Measurements from ENCODE around the gene TNFRSF13B. TPM values are rescaled to one million over a fixed set of nuclear protein-coding genes. Genes with fewer than 3 reads are reported as not detected.

TNFRSF13B gene
- polyA plus RNA-seq, 1 of the 3 experiments (the other 2 are of a cell fraction) = not detected

DNA sequence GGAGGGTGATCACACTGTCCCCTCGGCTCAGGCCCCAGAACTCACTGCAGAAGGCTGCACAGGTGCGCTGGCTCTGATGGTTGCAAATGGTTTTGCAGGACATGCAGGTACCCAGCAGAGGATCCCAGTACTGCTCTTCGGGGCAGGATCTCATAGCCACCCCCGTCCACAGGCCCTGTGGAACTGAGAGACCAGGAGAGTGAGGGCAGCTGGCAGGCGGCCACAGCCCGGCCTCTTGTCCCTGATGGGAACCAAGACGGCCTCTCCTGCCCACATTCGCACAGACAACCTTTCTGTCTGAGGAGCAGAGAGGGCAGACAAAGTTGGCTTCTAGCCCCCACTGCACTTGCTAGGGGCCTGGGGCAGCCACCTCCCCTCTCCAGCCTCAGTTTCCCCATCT is 19.5 kb downstream of the TNFRSF13B start:
- Histone ChIP-seq H2AFZ (ENCODE audit: low read depth) (no peak overlapping the region), H3K27ac (ENCODE audit: low read depth in 2 of 2, low read length in 1 of 2) (no peak overlapping the region)
- POLR2A ChIA-PET = no interaction called here

DNA sequence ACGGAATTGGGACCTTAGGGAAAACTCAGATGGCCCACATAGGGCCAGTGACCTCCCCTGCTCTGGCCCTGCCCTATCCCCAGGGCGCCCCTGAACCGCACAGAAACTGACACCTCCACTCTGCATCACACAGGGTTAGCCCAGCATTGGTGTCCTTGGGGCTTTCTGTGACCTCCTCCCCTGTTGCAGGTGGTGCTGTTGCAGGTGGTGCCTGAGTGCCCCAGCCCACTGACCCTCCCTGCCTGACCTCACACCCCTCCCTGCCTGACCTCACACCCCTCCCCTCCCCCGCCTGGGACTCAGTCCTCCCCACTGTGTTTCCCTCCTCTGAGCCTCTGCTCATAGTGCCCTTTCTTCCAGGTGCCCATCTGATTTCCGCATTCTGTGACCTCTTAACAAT is 21.4 kb downstream of the TNFRSF13B start:
- Histone ChIP-seq H3K9ac (no peak overlapping the region), H3K9me2 (no peaks in the 10 kb centered on the region), H4K20me1 (ENCODE audit: insufficient read depth) (no peaks in the 10 kb centered on the region), H3K27me3 (ENCODE audit: insufficient read depth) (peaks cover 9% of the 10 kb centered on the region), H3K36me3 (replicated peaks in 1 of 2; ENCODE audit: control insufficient read depth in 1 of 2, insufficient read depth in 2 of 2, low read length in 1 of 2) (no peaks in the 10 kb centered on the region), H3K4me1 (ENCODE audit: control insufficient read depth in 1 of 2, insufficient read depth in 2 of 2, low read depth in 1 of 2, low read length in 1 of 2) (no peaks in the 10 kb centered on the region; a peak in 1 of 4 replicates), H3K4me2 (no peak overlapping the region), H3K9me3 (no peaks in the 10 kb centered on the region), H3F3A (replicated peaks; ENCODE audit: insufficient read depth) (no peaks in the 10 kb centered on the region), H3K27ac (ENCODE audit: low read depth in 2 of 2, low read length in 1 of 2) (no peak overlapping the region), H3K79me2 (ENCODE audit: insufficient read depth) (no peaks in the 10 kb centered on the region), H2AFZ (ENCODE audit: low read depth) (no peak overlapping the region), H3K4me3 (ENCODE audit: low read depth in 2 of 2, low read length in 1 of 2) (no peak overlapping the region)
- ChIA-PET POLR2A (no interaction called here), CTCF (no interaction called here)
- DNase-seq = no peak
- WGBS (ENCODE audit: low lambda C conversion rate) = 16% methylated on average over 5 of the region's 5 CpGs
- TF ChIP-seq JUND (IDR thresholded peaks at IDR 0.05) = no peak
- TF ChIP-seq USF2 (IDR thresholded peaks at IDR 0.05; ENCODE audit: borderline replicate concordance, low read depth, low read length) = no peak
- TF ChIP-seq ELF1 (IDR thresholded peaks at IDR 0.05) = no peak
- TF ChIP-seq RXRA (IDR thresholded peaks at IDR 0.05; ENCODE audit: borderline replicate concordance, low read depth) = no peak
- TF ChIP-seq, protein P1, sequence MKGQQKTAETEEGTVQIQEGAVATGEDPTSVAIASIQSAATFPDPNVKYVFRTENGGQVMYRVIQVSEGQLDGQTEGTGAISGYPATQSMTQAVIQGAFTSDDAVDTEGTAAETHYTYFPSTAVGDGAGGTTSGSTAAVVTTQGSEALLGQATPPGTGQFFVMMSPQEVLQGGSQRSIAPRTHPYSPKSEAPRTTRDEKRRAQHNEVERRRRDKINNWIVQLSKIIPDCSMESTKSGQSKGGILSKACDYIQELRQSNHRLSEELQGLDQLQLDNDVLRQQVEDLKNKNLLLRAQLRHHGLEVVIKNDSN (IDR thresholded peaks at IDR 0.05; ENCODE audit: borderline replicate concordance, low read depth) = no peak
- no peak for TF ChIP-seq FOSL2 (IDR thresholded peaks at IDR 0.05; ENCODE audit: borderline replicate concordance, low read depth)
- TF ChIP-seq MXI1 (IDR thresholded peaks at IDR 0.05; ENCODE audit: low read depth, low read length) = no peak
- TF ChIP-seq SIN3A (IDR thresholded peaks at IDR 0.05; ENCODE audit: borderline replicate concordance, low read depth, low read length) = no peak

More for the DNA sequence above, 19.5 kb downstream of the TNFRSF13B start:
- Histone ChIP-seq H3K4me3 (ENCODE audit: low read depth in 2 of 2, low read length in 1 of 2) (no peak overlapping the region), H3K4me1 (ENCODE audit: control insufficient read depth in 1 of 2, insufficient read depth in 2 of 2, low read depth in 1 of 2, low read length in 1 of 2) (no peaks in the 10 kb centered on the region), H3K9ac (no peak overlapping the region), H3K4me2 (no peak overlapping the region), H3K9me2 (no peaks in the 10 kb centered on the region), H3K36me3 (replicated peaks in 1 of 2; ENCODE audit: control insufficient read depth in 1 of 2, insufficient read depth in 2 of 2, low read length in 1 of 2) (no peaks in the 10 kb centered on the region), H3K9me3 (no peaks in the 10 kb centered on the region), H3F3A (replicated peaks; ENCODE audit: insufficient read depth) (no peaks in the 10 kb centered on the region), H4K20me1 (ENCODE audit: insufficient read depth) (no peaks in the 10 kb centered on the region), H3K79me2 (ENCODE audit: insufficient read depth) (no peaks in the 10 kb centered on the region), H3K27me3 (ENCODE audit: insufficient read depth) (peaks cover 15% of the 10 kb centered on the region; the same call in 1 of the 2 replicates)
- whole genome bisulfite sequencing (ENCODE audit: low lambda C conversion rate) = 42% methylated on average over 8 of the region's 8 CpGs
- CTCF ChIA-PET = no interaction called here
- TF ChIP-seq, protein P2, sequence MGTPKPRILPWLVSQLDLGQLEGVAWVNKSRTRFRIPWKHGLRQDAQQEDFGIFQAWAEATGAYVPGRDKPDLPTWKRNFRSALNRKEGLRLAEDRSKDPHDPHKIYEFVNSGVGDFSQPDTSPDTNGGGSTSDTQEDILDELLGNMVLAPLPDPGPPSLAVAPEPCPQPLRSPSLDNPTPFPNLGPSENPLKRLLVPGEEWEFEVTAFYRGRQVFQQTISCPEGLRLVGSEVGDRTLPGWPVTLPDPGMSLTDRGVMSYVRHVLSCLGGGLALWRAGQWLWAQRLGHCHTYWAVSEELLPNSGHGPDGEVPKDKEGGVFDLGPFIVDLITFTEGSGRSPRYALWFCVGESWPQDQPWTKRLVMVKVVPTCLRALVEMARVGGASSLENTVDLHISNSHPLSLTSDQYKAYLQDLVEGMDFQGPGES (IDR thresholded peaks at IDR 0.05; ENCODE audit: low read depth, low read length) = no peak
- TF ChIP-seq, protein P1 (IDR thresholded peaks at IDR 0.05; ENCODE audit: borderline replicate concordance, low read depth) = no peak
- DNase-seq = no peak
